Mesothelial cell of epicardium (in vitro differentiated cells): ENCODE measurements around the gene CBLB. TPM values are rescaled to one million over a fixed set of nuclear protein-coding genes. Genes with fewer than 3 reads are reported as not detected.

Source experiments
- DNase-seq, 2 experiments: peaks; one replicate each; pipeline ENCODE4 v3.0.0; 2021; ENCODE audit warnings: low spot score in 2 of 2; ENCODE audit not compliant: unreplicated experiment in 2 of 2
- H3K27ac Mint-ChIP-seq: 2 replicates; pipeline ENCODE4 v1.8.0; 2021; ENCODE audit warnings: mixed read lengths
- H3K27me3 Mint-ChIP-seq: 2 replicates; pipeline ENCODE4 v1.8.0; 2021; ENCODE audit warnings: low read depth, mixed read lengths
- H3K36me3 Mint-ChIP-seq: 2 replicates; pipeline ENCODE4 v1.8.0; 2021; ENCODE audit warnings: mixed read lengths
- H3K4me1 Mint-ChIP-seq: 2 replicates; pipeline ENCODE4 v1.8.0; 2021; ENCODE audit warnings: mixed read lengths
- H3K4me3 Mint-ChIP-seq: 2 replicates; pipeline ENCODE4 v1.8.0; 2021; ENCODE audit warnings: mild to moderate bottlenecking, moderate library complexity, mixed read lengths
- H3K9me3 Mint-ChIP-seq: 2 replicates; pipeline ENCODE4 v1.8.0; 2021; ENCODE audit warnings: mixed read lengths
- CTCF ChIP-seq: fragments of 200-600 bp; sonication (generic); IDR thresholded peaks from one replicate; pipeline ENCODE4 v1.5.0; 2021; ENCODE audit warnings: antibody characterized with exemption; ENCODE audit not compliant: unreplicated experiment
- total RNA-seq: library from RNA; stranded (reverse); gene quantifications from 3 replicates; pipeline ENCODE4 v1.2.1, GENCODE V29; 2021

Gene CBLB
- total RNA-seq, 1 donor from 2014 or later, result 116 TPM

GRCh38 chr3:105614288-105615030 lies 254.4 kb downstream of the CBLB start:
- no peak for TF ChIP-seq CTCF
- no peak overlapping the region for H3K4me3 Mint-ChIP-seq
- no peaks in the 10 kb centered on the region for H3K9me3 Mint-ChIP-seq
- peaks cover 40% of the 10 kb centered on the region for H3K4me1 Mint-ChIP-seq
- H3K36me3 Mint-ChIP-seq, result no peaks in the 10 kb centered on the region
- no peak for DNase-seq
- H3K27ac Mint-ChIP-seq, result no peak overlapping the region
- H3K27me3 Mint-ChIP-seq, result no peaks in the 10 kb centered on the region

- Mint-ChIP-seq H3K36me3 (no peaks in the 10 kb centered on the region), H3K4me1 (peaks cover 42% of the 10 kb centered on the region), H3K9me3 (no peaks in the 10 kb centered on the region), H3K27ac (peak overlapping the region; percentile 77), H3K27me3 (no peaks in the 10 kb centered on the region), H3K4me3 (no peak overlapping the region)
- no peak for DNase-seq
- TF ChIP-seq CTCF, result no peak
These were observed 255.7 kb downstream of the CBLB start for GRCh38 chr3:105613120-105613519.

GRCh38 chr3:105611304-105612192 lies 257.3 kb downstream of the CBLB start:
- H3K4me3 Mint-ChIP-seq, result no peak overlapping the region
- DNase-seq, result no peak

GRCh38 chr3:105610473-105610872 lies 258.3 kb downstream of the CBLB start:
- TF ChIP-seq CTCF, result no peak
- Mint-ChIP-seq H3K4me1 (peaks cover 42% of the 10 kb centered on the region), H3K4me3 (no peak overlapping the region), H3K27ac (peak overlapping the region; percentile 64), H3K36me3 (no peaks in the 10 kb centered on the region), H3K9me3 (peaks cover 3% of the 10 kb centered on the region), H3K27me3 (no peaks in the 10 kb centered on the region)
- DNase-seq, result no peak

More at GRCh38 chr3:105611304-105612192, 257.3 kb downstream of the CBLB start:
- H3K36me3 Mint-ChIP-seq, result no peaks in the 10 kb centered on the region
- H3K4me1 Mint-ChIP-seq, result peaks cover 42% of the 10 kb centered on the region
- peaks cover 3% of the 10 kb centered on the region for H3K9me3 Mint-ChIP-seq
- no peak for TF ChIP-seq CTCF
- H3K27ac Mint-ChIP-seq, result peak overlapping the region; percentile 79
- no peaks in the 10 kb centered on the region for H3K27me3 Mint-ChIP-seq

- Mint-ChIP-seq H3K4me1 (peaks cover 39% of the 10 kb centered on the region), H3K4me3 (no peak overlapping the region), H3K36me3 (no peaks in the 10 kb centered on the region), H3K27me3 (no peaks in the 10 kb centered on the region), H3K27ac (no peak overlapping the region), H3K9me3 (peaks cover 3% of the 10 kb centered on the region)
- DNase-seq, result no peak
- TF ChIP-seq CTCF, result no peak
These were observed 260.2 kb downstream of the CBLB start for GRCh38 chr3:105608623-105609022.
